Keratinocyte (primary cell): ENCODE results near the gene MTFMT.

Source experiments
- EZH2 ChIP-seq: IDR thresholded peaks from one replicate; pipeline ENCODE4 v1.6.1; 2012; ENCODE audit warnings: inconsistent platforms, mild to moderate bottlenecking, low read length, moderate library complexity
- TF ChIP-seq, protein P1 (sequence below), 3 experiments: IDR thresholded peaks in 1 of 3; conservative IDR thresholded peaks in 1 of 3; optimal IDR thresholded peaks in 1 of 3; 2 replicates in 2 of 3; 3 replicates in 1 of 3; pipeline versions ENCODE3 to v1.5.1; 2011; ENCODE audit warnings: low read length in 3 of 3, mild to moderate bottlenecking in 3 of 3, moderate library complexity in 2 of 3, control low read depth in 1 of 3, inconsistent platforms in 1 of 3; ENCODE audit not compliant: insufficient read depth in 2 of 3; ENCODE audit errors: extremely low read depth in 1 of 3

DNA sequence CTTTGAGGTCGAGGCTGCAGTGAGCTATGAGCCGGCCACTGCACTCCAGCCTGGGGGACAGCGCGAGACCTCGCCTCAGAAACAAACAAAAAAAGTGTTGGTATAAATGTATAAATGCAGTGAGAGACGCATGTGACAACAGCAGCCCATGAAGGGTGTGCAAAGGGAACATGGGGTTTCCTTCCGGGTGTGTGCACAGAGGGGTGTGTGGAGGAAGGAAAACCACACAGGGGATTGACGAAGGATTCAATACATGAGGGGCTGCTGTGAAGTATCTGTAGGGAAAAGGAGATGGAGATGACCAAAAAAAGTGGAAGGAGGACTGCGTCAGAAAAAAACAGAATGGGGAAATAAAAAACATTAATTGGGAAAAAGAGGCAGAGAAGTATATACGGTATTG is 1.1 kb downstream of the MTFMT start:
- TF ChIP-seq, protein P1, sequence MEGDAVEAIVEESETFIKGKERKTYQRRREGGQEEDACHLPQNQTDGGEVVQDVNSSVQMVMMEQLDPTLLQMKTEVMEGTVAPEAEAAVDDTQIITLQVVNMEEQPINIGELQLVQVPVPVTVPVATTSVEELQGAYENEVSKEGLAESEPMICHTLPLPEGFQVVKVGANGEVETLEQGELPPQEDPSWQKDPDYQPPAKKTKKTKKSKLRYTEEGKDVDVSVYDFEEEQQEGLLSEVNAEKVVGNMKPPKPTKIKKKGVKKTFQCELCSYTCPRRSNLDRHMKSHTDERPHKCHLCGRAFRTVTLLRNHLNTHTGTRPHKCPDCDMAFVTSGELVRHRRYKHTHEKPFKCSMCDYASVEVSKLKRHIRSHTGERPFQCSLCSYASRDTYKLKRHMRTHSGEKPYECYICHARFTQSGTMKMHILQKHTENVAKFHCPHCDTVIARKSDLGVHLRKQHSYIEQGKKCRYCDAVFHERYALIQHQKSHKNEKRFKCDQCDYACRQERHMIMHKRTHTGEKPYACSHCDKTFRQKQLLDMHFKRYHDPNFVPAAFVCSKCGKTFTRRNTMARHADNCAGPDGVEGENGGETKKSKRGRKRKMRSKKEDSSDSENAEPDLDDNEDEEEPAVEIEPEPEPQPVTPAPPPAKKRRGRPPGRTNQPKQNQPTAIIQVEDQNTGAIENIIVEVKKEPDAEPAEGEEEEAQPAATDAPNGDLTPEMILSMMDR (optimal IDR thresholded peaks at IDR 0.05 in 1 of 3, IDR thresholded peaks at IDR 0.05 in 1 of 3, conservative IDR thresholded peaks at IDR 0.05 in 1 of 3; ENCODE audit: extremely low read depth in 1 of 3, insufficient read depth in 2 of 3, low read length in 3 of 3), result no peak
- no peak for TF ChIP-seq EZH2
